ENCODE data around the gene GPR148.
A peak's percentile ranks its signal among the peaks of the same experiment; 100 is the strongest.
"Not testable (repeated sequence)": the region's sequence is repeated elsewhere in the genome, so short reads cannot be mapped to it uniquely, and the experiment has no call there.

Gene GPR148

GRCh38 chr2:130728549-130729316 is at the start of gene GPR148:
Gene GPR148, plus strand, starts transcription at chr2:130729070. Its CDS starts 82 bp downstream, at chr2:130729152.
- Mint-ChIP-seq H3K4me3 (peak within 1 kb of the TSS; percentile 78), H3K27ac (peak within 1 kb of the TSS; percentile 86), H3K9me3 (no peaks in the 10 kb centered on the region), H3K4me1 (peaks cover 25% of the 10 kb centered on the region), H3K36me3 (peaks cover 10% of the 10 kb centered on the region)
- DNase-seq (ENCODE audit: low spot score in 2 of 2) (no peak), ATAC-seq (no peak)

GRCh38 chr2:130692041-130692770 is 36.7 kb upstream of the GPR148 start:
- not testable (repeated sequence) for DNase-seq (ENCODE audit: low spot score in 2 of 2); H3K36me3 Mint-ChIP-seq; H3K4me1 Mint-ChIP-seq; H3K9me3 Mint-ChIP-seq; H3K27ac Mint-ChIP-seq; H3K4me3 Mint-ChIP-seq
- ATAC-seq, result peak; percentile 13

DNA sequence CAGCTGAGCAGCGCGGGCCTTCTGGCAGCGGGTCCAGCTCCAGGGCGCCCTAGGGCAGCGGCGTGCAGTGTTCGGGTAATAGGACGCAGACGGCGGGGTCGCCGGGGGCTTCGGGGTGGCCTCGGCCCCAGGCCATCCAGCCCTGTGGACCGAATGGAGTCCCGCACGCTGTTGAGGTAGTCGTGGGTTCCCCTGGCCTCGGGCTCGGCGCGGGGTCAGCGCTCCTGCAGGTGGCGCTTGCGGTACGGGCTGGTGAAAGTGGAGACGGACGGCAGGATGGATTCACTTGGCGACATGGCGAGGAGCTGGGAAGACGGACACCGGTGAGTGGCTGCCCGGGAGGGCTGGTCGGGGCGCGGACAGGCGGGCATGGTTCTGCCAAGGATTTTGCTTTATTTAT is 35.4 kb upstream of the GPR148 start:
- not testable (repeated sequence) for DNase-seq (ENCODE audit: low spot score in 2 of 2); H3K9me3 Mint-ChIP-seq; H3K27ac Mint-ChIP-seq; H3K36me3 Mint-ChIP-seq; H3K4me1 Mint-ChIP-seq; ATAC-seq
- peak overlapping the region; percentile 29 for H3K4me3 Mint-ChIP-seq

GRCh38 chr2:130703250-130703649 is 25.6 kb upstream of the GPR148 start:
- not testable (repeated sequence) for H3K9me3 Mint-ChIP-seq; H3K4me1 Mint-ChIP-seq; H3K27ac Mint-ChIP-seq; H3K36me3 Mint-ChIP-seq; H3K4me3 Mint-ChIP-seq; DNase-seq (ENCODE audit: low spot score in 2 of 2); ATAC-seq

GRCh38 chr2:130714795-130715194 is 14.1 kb upstream of the GPR148 start:
- not testable (repeated sequence) for H3K9me3 Mint-ChIP-seq, ATAC-seq, H3K36me3 Mint-ChIP-seq

DNA sequence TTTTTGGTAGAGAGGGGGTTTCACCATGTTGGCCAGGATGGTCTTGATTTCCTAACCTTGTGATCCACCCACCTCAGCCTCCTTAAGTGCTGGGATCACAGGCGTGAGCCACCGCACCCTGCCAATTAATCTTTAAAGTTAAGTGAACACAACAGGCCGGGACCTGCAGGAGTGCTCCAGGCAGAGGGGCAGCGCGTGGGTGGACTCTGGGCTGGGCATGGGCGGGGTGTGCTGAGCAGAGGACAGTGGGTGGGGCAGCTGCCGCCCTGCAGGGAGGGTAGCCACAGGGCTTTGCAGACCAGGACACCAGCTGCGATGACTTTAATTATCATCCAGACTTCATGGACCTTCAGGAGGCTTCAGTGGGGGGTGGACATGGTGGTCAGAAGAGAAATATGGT is 8.8 kb upstream of the GPR148 start:
- DNase-seq (ENCODE audit: low spot score in 2 of 2), result no peak
- no peaks in the 10 kb centered on the region for H3K36me3 Mint-ChIP-seq
- ATAC-seq, result no peak
- H3K4me3 Mint-ChIP-seq, result no peak overlapping the region
- no peaks in the 10 kb centered on the region for H3K4me1 Mint-ChIP-seq
- H3K9me3 Mint-ChIP-seq, result no peaks in the 10 kb centered on the region
- no peak overlapping the region for H3K27ac Mint-ChIP-seq

More at GRCh38 chr2:130714795-130715194, 14.1 kb upstream of the GPR148 start:
- not testable (repeated sequence) for H3K4me3 Mint-ChIP-seq; DNase-seq (ENCODE audit: low spot score in 2 of 2); H3K4me1 Mint-ChIP-seq; H3K27ac Mint-ChIP-seq

- H3K4me3 Mint-ChIP-seq, result no peak overlapping the region
- ATAC-seq (no peak), DNase-seq (ENCODE audit: low spot score in 2 of 2) (no peak)
- no peaks in the 10 kb centered on the region for H3K36me3 Mint-ChIP-seq
- no peaks in the 10 kb centered on the region for H3K9me3 Mint-ChIP-seq
- no peak overlapping the region for H3K27ac Mint-ChIP-seq
- no peaks in the 10 kb centered on the region for H3K4me1 Mint-ChIP-seq
Measured at GRCh38 chr2:130720528-130720927, 8.3 kb upstream of the GPR148 start.

DNA sequence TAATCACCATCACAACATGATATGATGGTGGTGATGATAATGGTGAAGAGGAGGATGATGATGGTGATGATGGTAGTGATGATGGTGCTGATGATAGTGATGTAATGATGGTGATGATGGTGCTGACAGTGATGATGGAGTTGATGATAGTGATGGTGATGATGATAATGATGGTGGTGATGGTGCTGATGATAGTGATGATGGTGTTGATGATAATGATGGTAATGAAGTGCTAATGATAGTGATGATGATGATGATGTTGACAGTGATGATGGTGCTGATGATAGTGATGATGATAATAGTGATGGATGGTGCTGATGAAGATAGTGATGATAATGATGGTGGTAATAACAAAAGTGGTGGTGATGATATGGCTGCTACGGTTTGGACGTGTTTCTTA is 4.4 kb upstream of the GPR148 start:
- ATAC-seq, result no peak
- H3K9me3 Mint-ChIP-seq, result no peaks in the 10 kb centered on the region
- H3K4me3 Mint-ChIP-seq, result no peak overlapping the region

GRCh38 chr2:130726614-130727180 is 2.2 kb upstream of the GPR148 start:
- Mint-ChIP-seq H3K4me1 (peaks cover 25% of the 10 kb centered on the region), H3K36me3 (peaks cover 10% of the 10 kb centered on the region), H3K27ac (peak overlapping the region; percentile 86), H3K9me3 (no peaks in the 10 kb centered on the region), H3K4me3 (peak overlapping the region; percentile 78)
- ATAC-seq (no peak), DNase-seq (ENCODE audit: low spot score in 2 of 2) (no peak)

More for the DNA sequence above, 4.4 kb upstream of the GPR148 start:
- H3K27ac Mint-ChIP-seq, result no peak overlapping the region
- peaks cover 10% of the 10 kb centered on the region for H3K36me3 Mint-ChIP-seq
- H3K4me1 Mint-ChIP-seq, result peaks cover 21% of the 10 kb centered on the region
- DNase-seq (ENCODE audit: low spot score in 2 of 2), result no peak

GRCh38 chr2:130727286-130727924 is 1.5 kb upstream of the GPR148 start:
- H3K9me3 Mint-ChIP-seq, result no peaks in the 10 kb centered on the region
- H3K4me3 Mint-ChIP-seq, result peak overlapping the region; percentile 78
- peak; percentile 88 for ATAC-seq
- peaks cover 25% of the 10 kb centered on the region for H3K4me1 Mint-ChIP-seq
- H3K27ac Mint-ChIP-seq, result peak overlapping the region; percentile 86
- H3K36me3 Mint-ChIP-seq, result peaks cover 10% of the 10 kb centered on the region
- peak; percentile 94 to 97 for DNase-seq (ENCODE audit: low spot score in 2 of 2)

DNA sequence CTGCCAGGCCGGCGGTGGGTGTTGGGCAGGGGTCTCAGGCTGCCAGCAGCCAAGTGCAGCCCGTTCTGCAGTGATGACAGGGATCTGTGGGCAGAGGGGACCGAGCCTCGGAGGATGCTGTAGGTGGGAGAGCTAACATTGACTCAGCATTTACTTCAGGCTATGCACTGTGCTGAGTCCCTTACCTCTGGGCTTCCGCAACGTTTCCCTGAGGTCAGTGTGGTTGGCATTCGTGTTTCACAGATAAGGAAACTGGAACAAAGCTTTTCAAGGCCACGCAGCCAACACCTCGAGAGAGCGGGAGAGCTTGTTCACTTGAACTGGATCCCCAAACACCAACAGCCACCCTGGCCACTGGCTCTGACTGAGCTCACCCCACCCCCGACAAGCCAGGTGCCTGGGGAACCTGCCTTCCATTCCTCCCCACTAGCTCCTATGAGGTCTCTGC is 839 bp upstream of the GPR148 start:
- Mint-ChIP-seq H3K4me1 (peaks cover 25% of the 10 kb centered on the region), H3K4me3 (peak overlapping the region; percentile 78), H3K27ac (peak overlapping the region; percentile 86), H3K36me3 (peaks cover 10% of the 10 kb centered on the region), H3K9me3 (no peaks in the 10 kb centered on the region)
- DNase-seq (ENCODE audit: low spot score in 2 of 2) (no peak), ATAC-seq (peak; percentile 84)

GRCh38 chr2:130729322-130730299 is 741 bp downstream of the GPR148 start:
- DNase-seq (ENCODE audit: low spot score in 2 of 2) (no peak), ATAC-seq (no peak)
- peaks cover 3% of the 10 kb centered on the region for H3K9me3 Mint-ChIP-seq
- H3K36me3 Mint-ChIP-seq, result peaks cover 10% of the 10 kb centered on the region
- peak overlapping the region; percentile 24 for H3K27ac Mint-ChIP-seq
- peaks cover 25% of the 10 kb centered on the region for H3K4me1 Mint-ChIP-seq
- H3K4me3 Mint-ChIP-seq, result peak overlapping the region; percentile 4

DNA sequence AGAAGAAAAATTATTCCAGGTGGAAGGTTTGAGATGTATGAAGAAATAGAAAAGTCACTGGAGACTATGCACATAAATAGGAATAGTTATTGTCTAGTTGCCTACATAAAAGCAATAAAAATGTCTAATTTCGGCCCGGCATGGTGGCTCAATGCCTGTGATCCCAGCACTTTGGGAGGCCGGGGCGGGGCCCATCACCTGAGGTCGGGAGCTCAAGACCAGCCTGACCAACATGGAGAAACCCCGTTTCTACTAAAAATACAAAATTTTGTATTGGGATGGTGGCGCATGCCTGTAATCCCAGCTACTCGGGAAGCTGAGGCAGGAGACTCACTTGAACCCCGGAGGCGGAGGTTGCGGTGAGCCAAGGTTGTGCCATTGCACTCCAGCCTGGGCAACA is 3.4 kb downstream of the GPR148 start:
- Mint-ChIP-seq H3K4me1 (peaks cover 15% of the 10 kb centered on the region), H3K9me3 (peaks cover 10% of the 10 kb centered on the region)
- not testable (repeated sequence) for H3K4me3 Mint-ChIP-seq; ATAC-seq; DNase-seq (ENCODE audit: low spot score in 2 of 2); H3K36me3 Mint-ChIP-seq; H3K27ac Mint-ChIP-seq

GRCh38 chr2:130735200-130735599 is 6.3 kb downstream of the GPR148 start:
- no peak for ATAC-seq
- H3K36me3 Mint-ChIP-seq, result no peaks in the 10 kb centered on the region
- H3K27ac Mint-ChIP-seq, result no peak overlapping the region
- peaks cover 10% of the 10 kb centered on the region for H3K9me3 Mint-ChIP-seq
- no peaks in the 10 kb centered on the region for H3K4me1 Mint-ChIP-seq
- no peak for DNase-seq (ENCODE audit: low spot score in 2 of 2)
- no peak overlapping the region for H3K4me3 Mint-ChIP-seq

Measured in stimulated activated effector memory CD8-positive, alpha-beta T cell treated with anti-CD3 and anti-CD28 coated beads, Interleukin-12 subunit alpha, Interleukin-12 subunit beta, amount 100 ng/mL, for 72 hours (primary cell).